HepG2 (cell line): ENCODE measurements around the gene ARHGDIA. TPM values are rescaled to one million over a fixed set of nuclear protein-coding genes. Genes with fewer than 3 reads are reported as not detected.

ENCODE experiments used
- AKAP8 ChIP-seq: sonication (generic); formaldehyde crosslinking; IDR thresholded peaks from 2 replicates; pipeline ENCODE4 v1.5.1; 2020; ENCODE audit warnings: mild to moderate bottlenecking, missing genetic modification reagents
- ATAD3A ChIP-seq: sonication (generic); formaldehyde crosslinking; IDR thresholded peaks from 2 replicates; pipeline ENCODE4 v1.4.0; 2020; ENCODE audit warnings: missing genetic modification reagents
- BORCS8-MEF2B ChIP-seq: sonication (generic); formaldehyde crosslinking; IDR thresholded peaks from 2 replicates; pipeline ENCODE4 v1.8.0; 2022; ENCODE audit warnings: mild to moderate bottlenecking, missing genetic modification reagents
- ERF ChIP-seq: IDR thresholded peaks from 2 replicates; pipeline ENCODE4 v1.6.1; 2018; ENCODE audit warnings: missing biosample characterization, missing genetic modification reagents
- GATA4 ChIP-seq: sonication (generic); IDR thresholded peaks from 2 replicates; pipeline ENCODE4 v1.6.1; 2016; ENCODE audit warnings: antibody characterized with exemption, low read depth, borderline replicate concordance
- HNF4A ChIP-seq: sonication (generic); formaldehyde crosslinking; IDR thresholded peaks from 2 replicates; pipeline ENCODE4 v1.4.0; 2020; ENCODE audit warnings: missing genetic modification reagents
- HOXD1 ChIP-seq: sonication (generic); formaldehyde crosslinking; IDR thresholded peaks from 2 replicates; pipeline ENCODE4 v1.5.0; 2020; ENCODE audit warnings: missing genetic modification reagents
- KDM2A ChIP-seq: sonication (generic); formaldehyde crosslinking; IDR thresholded peaks from 2 replicates; pipeline ENCODE4 v1.4.0; 2020; ENCODE audit warnings: low read depth, missing genetic modification reagents, borderline replicate concordance
- MAX ChIP-seq: IDR thresholded peaks from 2 replicates; pipeline ENCODE4 v1.6.1; 2012; ENCODE audit warnings: inconsistent platforms
- NFKB2 ChIP-seq: sonication (generic); formaldehyde crosslinking; IDR thresholded peaks from 2 replicates; pipeline ENCODE4 v1.4.0; 2020; ENCODE audit warnings: missing genetic modification reagents, borderline replicate concordance
- POLR2G ChIP-seq: fragments of 200-400 bp; formaldehyde crosslinking; IDR thresholded peaks from 2 replicates; pipeline ENCODE4 v1.6.1; 2018; ENCODE audit warnings: mild to moderate bottlenecking, low read depth, low read length, moderate library complexity
- SNAI1 ChIP-seq: sonication (generic); formaldehyde crosslinking; IDR thresholded peaks from 2 replicates; pipeline ENCODE4 v1.5.0; 2020; ENCODE audit warnings: mild to moderate bottlenecking, missing genetic modification reagents, borderline replicate concordance
- YEATS4 ChIP-seq: sonication (generic); formaldehyde crosslinking; IDR thresholded peaks from 2 replicates; pipeline ENCODE4 v1.4.0; 2020; ENCODE audit warnings: missing genetic modification reagents, borderline replicate concordance
- ZC3H4 ChIP-seq: sonication (generic); formaldehyde crosslinking; IDR thresholded peaks from 2 replicates; pipeline ENCODE4 v1.4.0; 2020; ENCODE audit warnings: missing genetic modification reagents, borderline replicate concordance
- ZFP62 ChIP-seq: sonication (generic); formaldehyde crosslinking; IDR thresholded peaks from 2 replicates; pipeline ENCODE4 v1.4.0; 2020; ENCODE audit warnings: missing genetic modification reagents
- ZFY ChIP-seq: sonication (generic); formaldehyde crosslinking; IDR thresholded peaks from 2 replicates; pipeline ENCODE4 v1.4.0; 2020; ENCODE audit warnings: missing genetic modification reagents
- ZNF136 ChIP-seq: sonication (generic); formaldehyde crosslinking; IDR thresholded peaks from 2 replicates; pipeline ENCODE4 v1.8.1; 2022; ENCODE audit warnings: low read depth, mild to moderate bottlenecking, moderate library complexity, missing genetic modification reagents
- ZNF614 ChIP-seq: IDR thresholded peaks from 2 replicates; pipeline ENCODE4 v1.6.1; 2018; ENCODE audit warnings: missing biosample characterization, missing genetic modification reagents, inconsistent platforms, borderline replicate concordance
- ZNF660 ChIP-seq: sonication (generic); formaldehyde crosslinking; IDR thresholded peaks from 2 replicates; pipeline ENCODE4 v1.5.1; 2020; ENCODE audit warnings: mild to moderate bottlenecking, low read depth, missing genetic modification reagents, borderline replicate concordance
- ZNF800 ChIP-seq: sonication (generic); formaldehyde crosslinking; IDR thresholded peaks from 2 replicates; pipeline ENCODE4 v1.4.0; 2020; ENCODE audit warnings: missing genetic modification reagents
- polyA plus RNA-seq, 8 experiments: library from polyadenylated mRNA; depleted of rRNA in 3 of 8; stranded (reverse) in 7 of 8; unstranded in 1 of 8; fragments of >200 nt; fragmentation: Illumina TruSeq in 4 of 8; extraction: Trizol in 4 of 8; gene quantifications; 2 replicates each; pipeline versions ENCODE4 v1.2.1 to v1.2.3, GENCODE V29; 2011 to 2016; ENCODE audit warnings: low read depth in 4 of 8, missing spikeins in 1 of 8, mixed read lengths in 1 of 8; ENCODE audit not compliant: insufficient read depth in 1 of 8
- total RNA-seq, 5 experiments: library from RNA; depleted of rRNA; stranded (reverse); fragments of >200 nt; fragmentation: Illumina TruSeq; extraction: Trizol; gene quantifications; 2 replicates each; pipeline ENCODE4 v1.2.3, GENCODE V29; 2016; ENCODE audit warnings: low read depth in 1 of 5
- TF ChIP-seq, protein P1 (sequence below): sonication (generic); formaldehyde crosslinking; IDR thresholded peaks from 2 replicates; pipeline ENCODE4 v1.5.1; 2020; ENCODE audit warnings: mild to moderate bottlenecking, missing genetic modification reagents, moderate library complexity
- TF ChIP-seq, protein P2 (sequence below): sonication (generic); formaldehyde crosslinking; IDR thresholded peaks from 2 replicates; pipeline ENCODE4 v1.8.0; 2022; ENCODE audit warnings: missing genetic modification reagents, mild to moderate bottlenecking, borderline replicate concordance

Gene ARHGDIA
- total and polyA plus RNA-seq, 2 of the 13 experiments (the other 11 are each of a cell fraction or from before 2014, with no cell fraction given) = 40.0 to 64.0 TPM

DNA sequence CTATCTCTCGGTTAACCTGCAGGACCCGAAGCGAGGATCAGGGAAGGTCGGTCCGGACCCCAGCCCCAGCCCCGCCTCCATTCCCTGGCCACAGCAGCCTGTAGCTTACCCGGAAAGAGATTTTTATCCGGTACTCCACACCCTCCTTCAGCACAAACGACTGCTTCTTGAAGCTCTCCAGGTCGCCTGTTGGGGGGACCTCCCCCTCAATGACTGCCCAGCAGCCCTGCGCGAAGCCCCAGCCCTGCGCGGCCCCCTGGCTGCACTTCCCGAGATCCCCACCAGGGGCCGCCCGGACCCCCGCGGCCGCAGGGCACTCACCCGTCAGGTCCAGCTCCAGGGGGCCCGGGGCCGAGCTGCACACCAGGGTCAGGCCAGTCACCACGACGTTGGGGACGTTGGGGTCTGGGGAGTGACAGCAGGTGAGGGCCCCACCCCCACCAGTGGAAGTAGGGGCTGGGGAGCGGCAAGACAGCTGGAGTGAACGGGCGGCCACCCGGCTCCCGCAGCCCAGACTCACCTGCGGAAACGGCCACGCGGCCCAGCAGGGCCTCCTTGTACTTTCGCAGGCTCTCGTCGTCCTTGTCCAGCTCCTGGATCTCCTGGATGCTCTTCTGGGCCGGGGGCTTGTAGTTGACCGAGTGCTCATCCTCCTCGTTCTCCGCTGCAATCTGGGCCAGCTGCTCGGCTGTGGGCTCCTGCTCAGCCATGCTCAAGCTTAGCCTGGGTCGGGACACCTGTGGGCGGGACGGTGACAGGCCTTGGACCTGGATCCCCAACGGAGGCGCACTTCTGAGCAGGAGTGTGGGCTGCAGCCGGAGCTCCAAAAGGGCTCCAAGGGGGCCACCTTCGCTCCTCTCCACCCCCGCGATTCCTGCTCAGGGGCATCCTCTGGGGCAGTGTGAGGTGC is 1.7 kb downstream of the ARHGDIA start (continued):
- TF ChIP-seq ZFY (CRISPR knock-in tag) (peak; percentile 14), BORCS8-MEF2B (CRISPR knock-in tag) (peak; percentile 58; the same call in 1 of the 2 replicates), AKAP8 (CRISPR knock-in tag) (peak; percentile 92), ZNF660 (CRISPR knock-in tag) (no peak), ERF (CRISPR knock-in tag) (no peak), HNF4A (CRISPR knock-in tag) (0 out of 2 replicates have a peak, but pooled peaks have one; percentile 3), ATAD3A (no peak), ZNF136 (CRISPR knock-in tag) (0 out of 2 replicates have a peak, but pooled peaks have one; percentile 43), MAX (peak; percentile 22; the same call in 1 of the 2 replicates), ZFP62 (CRISPR knock-in tag) (0 out of 2 replicates have a peak, but pooled peaks have one; percentile 16), SNAI1 (0 out of 2 replicates have a peak, but pooled peaks have one; percentile 48), KDM2A (peak; percentile 90), NFKB2 (CRISPR knock-in tag) (peak; percentile 31; the same call in 1 of the 2 replicates), GATA4 (no peak), YEATS4 (CRISPR knock-in tag) (peak; percentile 43; the same call in 1 of the 2 replicates), HOXD1 (CRISPR knock-in tag) (0 out of 2 replicates have a peak, but pooled peaks have one; percentile 58), ZNF614 (CRISPR knock-in tag) (0 out of 2 replicates have a peak, but pooled peaks have one; percentile 16), ZC3H4 (no peak), POLR2G (peak; percentile 43), ZNF800 (CRISPR knock-in tag) (0 out of 2 replicates have a peak, but pooled peaks have one; percentile 21)
- TF ChIP-seq, protein P1, sequence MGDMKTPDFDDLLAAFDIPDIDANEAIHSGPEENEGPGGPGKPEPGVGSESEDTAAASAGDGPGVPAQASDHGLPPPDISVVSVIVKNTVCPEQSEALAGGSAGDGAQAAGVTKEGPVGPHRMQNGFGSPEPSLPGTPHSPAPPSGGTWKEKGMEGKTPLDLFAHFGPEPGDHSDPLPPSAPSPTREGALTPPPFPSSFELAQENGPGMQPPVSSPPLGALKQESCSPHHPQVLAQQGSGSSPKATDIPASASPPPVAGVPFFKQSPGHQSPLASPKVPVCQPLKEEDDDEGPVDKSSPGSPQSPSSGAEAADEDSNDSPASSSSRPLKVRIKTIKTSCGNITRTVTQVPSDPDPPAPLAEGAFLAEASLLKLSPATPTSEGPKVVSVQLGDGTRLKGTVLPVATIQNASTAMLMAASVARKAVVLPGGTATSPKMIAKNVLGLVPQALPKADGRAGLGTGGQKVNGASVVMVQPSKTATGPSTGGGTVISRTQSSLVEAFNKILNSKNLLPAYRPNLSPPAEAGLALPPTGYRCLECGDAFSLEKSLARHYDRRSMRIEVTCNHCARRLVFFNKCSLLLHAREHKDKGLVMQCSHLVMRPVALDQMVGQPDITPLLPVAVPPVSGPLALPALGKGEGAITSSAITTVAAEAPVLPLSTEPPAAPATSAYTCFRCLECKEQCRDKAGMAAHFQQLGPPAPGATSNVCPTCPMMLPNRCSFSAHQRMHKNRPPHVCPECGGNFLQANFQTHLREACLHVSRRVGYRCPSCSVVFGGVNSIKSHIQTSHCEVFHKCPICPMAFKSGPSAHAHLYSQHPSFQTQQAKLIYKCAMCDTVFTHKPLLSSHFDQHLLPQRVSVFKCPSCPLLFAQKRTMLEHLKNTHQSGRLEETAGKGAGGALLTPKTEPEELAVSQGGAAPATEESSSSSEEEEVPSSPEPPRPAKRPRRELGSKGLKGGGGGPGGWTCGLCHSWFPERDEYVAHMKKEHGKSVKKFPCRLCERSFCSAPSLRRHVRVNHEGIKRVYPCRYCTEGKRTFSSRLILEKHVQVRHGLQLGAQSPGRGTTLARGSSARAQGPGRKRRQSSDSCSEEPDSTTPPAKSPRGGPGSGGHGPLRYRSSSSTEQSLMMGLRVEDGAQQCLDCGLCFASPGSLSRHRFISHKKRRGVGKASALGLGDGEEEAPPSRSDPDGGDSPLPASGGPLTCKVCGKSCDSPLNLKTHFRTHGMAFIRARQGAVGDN (CRISPR knock-in tag) = peak; percentile 78
- TF ChIP-seq, protein P2, sequence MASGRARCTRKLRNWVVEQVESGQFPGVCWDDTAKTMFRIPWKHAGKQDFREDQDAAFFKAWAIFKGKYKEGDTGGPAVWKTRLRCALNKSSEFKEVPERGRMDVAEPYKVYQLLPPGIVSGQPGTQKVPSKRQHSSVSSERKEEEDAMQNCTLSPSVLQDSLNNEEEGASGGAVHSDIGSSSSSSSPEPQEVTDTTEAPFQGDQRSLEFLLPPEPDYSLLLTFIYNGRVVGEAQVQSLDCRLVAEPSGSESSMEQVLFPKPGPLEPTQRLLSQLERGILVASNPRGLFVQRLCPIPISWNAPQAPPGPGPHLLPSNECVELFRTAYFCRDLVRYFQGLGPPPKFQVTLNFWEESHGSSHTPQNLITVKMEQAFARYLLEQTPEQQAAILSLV (CRISPR knock-in tag) = peak; percentile 19; the same call in 1 of the 2 replicates
